Measurements from ENCODE around the gene SLC6A19. TPM values are rescaled to one million over a fixed set of nuclear protein-coding genes. Genes with fewer than 3 reads are reported as not detected.

Gene SLC6A19
- polyA plus RNA-seq, 2 donors = not detected

DNA sequence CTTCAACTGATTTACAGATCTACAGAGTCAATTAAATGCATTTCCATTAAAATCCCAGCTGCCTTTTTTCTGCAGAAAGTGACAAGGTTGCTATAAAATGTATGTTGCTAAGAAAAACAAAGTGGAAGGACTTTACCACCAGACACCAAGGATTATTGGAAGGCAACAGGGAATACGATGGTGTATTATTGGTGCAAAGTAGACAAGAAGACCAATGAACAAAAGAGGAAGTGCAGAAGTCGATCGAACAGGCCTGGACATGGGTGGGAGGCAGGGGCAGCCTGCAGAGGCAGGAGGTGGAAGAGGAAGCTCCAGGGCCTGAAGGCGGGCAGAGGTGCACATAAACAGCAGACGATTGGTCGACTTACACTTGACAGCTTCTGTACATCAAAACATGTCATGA, 10.6 kb upstream of the SLC6A19 start:
- no peaks in the 10 kb centered on the region for H3K36me3 ChIP-seq (ENCODE audit: control insufficient read depth in 2 of 2, insufficient read depth in 2 of 2, low read length in 1 of 2)
- 14 to 41% methylated on average over 6 of the region's 6 CpGs for whole genome bisulfite sequencing, 2 donors
- no peaks in the 10 kb centered on the region for H3K27me3 ChIP-seq (ENCODE audit: control insufficient read depth in 1 of 2, insufficient read depth in 2 of 2, low read length in 2 of 2)
- no peaks in the 10 kb centered on the region for H3K4me1 ChIP-seq (ENCODE audit: control insufficient read depth in 2 of 2, insufficient read depth in 2 of 2, low read length in 1 of 2)
- H3K9me3 ChIP-seq (ENCODE audit: control insufficient read depth in 2 of 2, insufficient read depth in 1 of 2, low read depth in 1 of 2, low read length in 1 of 2) = no peaks in the 10 kb centered on the region
- H3K27ac ChIP-seq (ENCODE audit: low read depth in 2 of 2, low read length in 1 of 2) = no peak overlapping the region
- H3K4me3 ChIP-seq (ENCODE audit: low read depth in 1 of 2, low read length in 2 of 2) = no peak overlapping the region

DNA sequence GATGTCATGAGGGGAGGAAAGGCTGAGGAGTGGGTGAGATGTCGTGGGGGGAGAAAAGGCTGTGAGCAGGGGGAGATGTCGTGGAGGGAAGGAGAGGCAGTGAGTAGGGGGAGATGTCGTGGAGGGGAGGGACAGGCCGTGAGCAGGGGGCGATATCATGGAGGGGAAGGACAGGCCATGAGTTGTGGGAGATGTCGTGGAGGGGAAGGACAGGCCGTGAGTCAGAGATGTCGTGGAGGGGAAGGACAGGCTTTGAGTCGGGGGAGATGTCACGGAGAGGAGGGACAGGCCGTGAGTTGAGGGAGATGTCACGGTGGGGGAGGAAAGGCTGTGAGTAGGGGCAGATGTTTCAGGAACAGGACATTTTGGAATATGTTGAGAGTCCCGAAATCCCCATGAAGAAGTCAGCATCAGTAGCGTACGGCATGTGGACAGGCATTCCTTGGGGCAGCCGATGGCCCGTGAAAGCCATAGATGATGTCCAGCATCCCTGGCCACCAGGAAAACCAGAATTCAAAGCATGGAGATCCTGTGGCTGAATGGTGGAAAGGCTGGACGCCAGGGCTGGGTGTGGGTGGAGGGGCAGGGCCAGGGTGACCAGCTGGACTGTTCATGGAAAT, 8.3 kb upstream of the SLC6A19 start:
- Histone ChIP-seq H3K4me3 (ENCODE audit: low read depth in 1 of 2, low read length in 2 of 2) (no peak overlapping the region), H3K9me3 (ENCODE audit: control insufficient read depth in 2 of 2, insufficient read depth in 1 of 2, low read depth in 1 of 2, low read length in 1 of 2) (no peaks in the 10 kb centered on the region), H3K36me3 (ENCODE audit: control insufficient read depth in 2 of 2, insufficient read depth in 2 of 2, low read length in 1 of 2) (no peaks in the 10 kb centered on the region), H3K4me1 (ENCODE audit: control insufficient read depth in 2 of 2, insufficient read depth in 2 of 2, low read length in 1 of 2) (no peaks in the 10 kb centered on the region), H3K27ac (ENCODE audit: low read depth in 2 of 2, low read length in 1 of 2) (no peak overlapping the region), H3K27me3 (ENCODE audit: control insufficient read depth in 1 of 2, insufficient read depth in 2 of 2, low read length in 2 of 2) (no peaks in the 10 kb centered on the region)
- WGBS, 2 donors = 72 to 75% methylated on average over 18 of the region's 18 CpGs

DNA sequence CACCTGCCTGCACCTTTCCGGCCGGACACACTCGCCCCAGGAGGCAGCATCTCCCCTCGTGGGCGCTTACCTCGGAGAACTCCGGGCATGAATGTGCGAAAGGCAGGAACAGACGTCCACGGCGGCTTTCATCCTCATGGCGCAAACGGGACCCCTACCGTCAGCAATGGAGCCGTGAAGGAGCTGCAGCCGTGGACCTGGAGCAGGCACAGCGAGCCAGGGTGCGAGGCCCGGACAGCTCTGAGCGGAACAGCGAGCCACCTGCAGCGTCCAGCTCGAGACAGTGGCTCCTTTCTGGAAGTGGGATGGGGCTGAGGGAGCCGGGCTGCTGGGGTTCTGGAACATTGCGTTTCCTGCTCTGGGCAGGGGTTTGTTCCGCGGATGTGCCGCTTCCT, 7.8 kb upstream of the SLC6A19 start:
- Histone ChIP-seq H3K27ac (ENCODE audit: low read depth in 2 of 2, low read length in 1 of 2) (no peak overlapping the region), H3K4me1 (ENCODE audit: control insufficient read depth in 2 of 2, insufficient read depth in 2 of 2, low read length in 1 of 2) (no peaks in the 10 kb centered on the region), H3K9me3 (ENCODE audit: control insufficient read depth in 2 of 2, insufficient read depth in 1 of 2, low read depth in 1 of 2, low read length in 1 of 2) (no peaks in the 10 kb centered on the region), H3K27me3 (ENCODE audit: control insufficient read depth in 1 of 2, insufficient read depth in 2 of 2, low read length in 2 of 2) (no peaks in the 10 kb centered on the region), H3K4me3 (ENCODE audit: low read depth in 1 of 2, low read length in 2 of 2) (no peak overlapping the region), H3K36me3 (ENCODE audit: control insufficient read depth in 2 of 2, insufficient read depth in 2 of 2, low read length in 1 of 2) (no peaks in the 10 kb centered on the region)
- WGBS, 2 donors = 80 to 81% methylated on average over 28 of the region's 28 CpGs

DNA sequence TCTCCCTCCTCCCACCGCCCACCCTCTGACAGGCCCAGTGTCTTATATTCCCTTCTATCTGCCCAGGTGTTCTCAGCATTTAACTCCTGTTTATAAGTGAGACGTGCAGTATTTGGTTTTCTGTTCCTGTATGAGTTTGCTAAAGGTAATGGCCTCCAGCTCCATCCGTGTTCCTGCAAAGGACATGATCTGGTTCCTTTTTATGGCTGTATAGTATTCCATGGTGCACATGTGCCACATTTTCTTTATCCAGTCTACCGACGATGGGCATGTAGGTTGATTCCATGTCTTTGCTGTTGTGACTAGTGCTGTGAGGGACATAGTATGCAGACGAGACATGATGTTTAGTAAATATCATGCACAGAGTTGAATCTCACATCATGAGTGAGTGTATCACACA, 7.0 kb upstream of the SLC6A19 start:
- H3K27me3 ChIP-seq (ENCODE audit: control insufficient read depth in 1 of 2, insufficient read depth in 2 of 2, low read length in 2 of 2) = no peaks in the 10 kb centered on the region
- 83 to 91% methylated on average over 6 of the region's 6 CpGs for WGBS, 2 donors
- H3K9me3 ChIP-seq (ENCODE audit: control insufficient read depth in 2 of 2, insufficient read depth in 1 of 2, low read depth in 1 of 2, low read length in 1 of 2) = no peaks in the 10 kb centered on the region
- no peak overlapping the region for H3K27ac ChIP-seq (ENCODE audit: low read depth in 2 of 2, low read length in 1 of 2)
- H3K4me3 ChIP-seq (ENCODE audit: low read depth in 1 of 2, low read length in 2 of 2) = no peak overlapping the region
- H3K36me3 ChIP-seq (ENCODE audit: control insufficient read depth in 2 of 2, insufficient read depth in 2 of 2, low read length in 1 of 2) = no peaks in the 10 kb centered on the region
- H3K4me1 ChIP-seq (ENCODE audit: control insufficient read depth in 2 of 2, insufficient read depth in 2 of 2, low read length in 1 of 2) = no peaks in the 10 kb centered on the region

- no peak overlapping the region for H3K4me3 ChIP-seq (ENCODE audit: low read depth in 1 of 2, low read length in 2 of 2)
- H3K27ac ChIP-seq (ENCODE audit: low read depth in 2 of 2, low read length in 1 of 2) = no peak overlapping the region
- H3K4me1 ChIP-seq (ENCODE audit: control insufficient read depth in 2 of 2, insufficient read depth in 2 of 2, low read length in 1 of 2) = no peaks in the 10 kb centered on the region
- 86 to 90% methylated on average over 5 of the region's 5 CpGs for WGBS, 2 donors
- H3K36me3 ChIP-seq (ENCODE audit: control insufficient read depth in 2 of 2, insufficient read depth in 2 of 2, low read length in 1 of 2) = no peaks in the 10 kb centered on the region
- H3K9me3 ChIP-seq (ENCODE audit: control insufficient read depth in 2 of 2, insufficient read depth in 1 of 2, low read depth in 1 of 2, low read length in 1 of 2) = no peaks in the 10 kb centered on the region
- no peaks in the 10 kb centered on the region for H3K27me3 ChIP-seq (ENCODE audit: control insufficient read depth in 1 of 2, insufficient read depth in 2 of 2, low read length in 2 of 2)
Observed at GRCh38 chr5:1195439-1195838, 6.0 kb upstream of the SLC6A19 start.

DNA sequence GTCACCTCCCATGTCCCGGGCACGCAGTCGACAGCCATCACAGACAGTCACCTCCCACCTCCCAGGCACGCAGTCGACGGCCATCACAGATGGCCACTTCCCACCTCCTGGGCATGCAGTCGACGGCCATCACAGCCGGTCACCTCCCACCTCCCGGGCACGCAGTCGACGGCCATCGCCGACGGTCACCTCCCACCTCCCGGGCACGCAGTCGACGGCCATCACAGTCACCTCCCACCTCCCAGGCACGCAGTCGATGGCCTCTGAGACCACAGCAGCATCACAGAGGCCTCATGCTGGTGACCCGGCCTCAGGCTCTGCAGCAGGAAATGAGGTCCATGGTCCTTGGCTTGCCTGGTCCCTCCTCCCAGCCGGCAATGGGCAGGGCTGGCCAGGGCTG, 5.5 kb upstream of the SLC6A19 start:
- no peaks in the 10 kb centered on the region for H3K9me3 ChIP-seq (ENCODE audit: control insufficient read depth in 2 of 2, insufficient read depth in 1 of 2, low read depth in 1 of 2, low read length in 1 of 2)
- 84 to 85% methylated on average over 24 of the region's 24 CpGs for WGBS, 2 donors
- H3K4me3 ChIP-seq (ENCODE audit: low read depth in 1 of 2, low read length in 2 of 2) = no peak overlapping the region
- no peaks in the 10 kb centered on the region for H3K36me3 ChIP-seq (ENCODE audit: control insufficient read depth in 2 of 2, insufficient read depth in 2 of 2, low read length in 1 of 2)
- H3K27me3 ChIP-seq (ENCODE audit: control insufficient read depth in 1 of 2, insufficient read depth in 2 of 2, low read length in 2 of 2) = no peaks in the 10 kb centered on the region
- no peak overlapping the region for H3K27ac ChIP-seq (ENCODE audit: low read depth in 2 of 2, low read length in 1 of 2)
- no peaks in the 10 kb centered on the region for H3K4me1 ChIP-seq (ENCODE audit: control insufficient read depth in 2 of 2, insufficient read depth in 2 of 2, low read length in 1 of 2)

DNA sequence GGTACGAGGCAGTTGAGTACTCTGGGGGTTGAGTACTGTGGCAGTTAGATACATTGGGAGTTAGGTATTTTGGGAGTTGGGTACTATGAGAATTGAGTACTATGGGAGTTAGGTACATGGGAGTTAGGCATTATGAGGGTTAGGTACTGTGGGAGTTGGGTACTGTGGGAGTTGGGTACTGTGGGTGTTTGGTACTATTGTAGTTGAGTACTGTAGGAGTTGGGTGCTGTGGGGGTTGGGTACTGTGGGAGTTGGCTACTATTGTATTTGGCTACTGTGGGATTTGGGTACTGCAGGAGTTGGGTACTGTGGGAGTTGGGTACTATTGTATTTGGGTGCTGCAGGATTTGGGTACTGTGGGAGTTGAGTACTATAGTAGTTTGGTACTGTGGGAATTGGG, 4.8 kb upstream of the SLC6A19 start:
- Histone ChIP-seq H3K36me3 (ENCODE audit: control insufficient read depth in 2 of 2, insufficient read depth in 2 of 2, low read length in 1 of 2) (no peaks in the 10 kb centered on the region), H3K27me3 (ENCODE audit: control insufficient read depth in 1 of 2, insufficient read depth in 2 of 2, low read length in 2 of 2) (no peaks in the 10 kb centered on the region), H3K4me3 (ENCODE audit: low read depth in 1 of 2, low read length in 2 of 2) (no peak overlapping the region), H3K4me1 (ENCODE audit: control insufficient read depth in 2 of 2, insufficient read depth in 2 of 2, low read length in 1 of 2) (no peaks in the 10 kb centered on the region), H3K27ac (ENCODE audit: low read depth in 2 of 2, low read length in 1 of 2) (no peak overlapping the region), H3K9me3 (ENCODE audit: control insufficient read depth in 2 of 2, insufficient read depth in 1 of 2, low read depth in 1 of 2, low read length in 1 of 2) (no peaks in the 10 kb centered on the region)
- WGBS, 2 donors = 73% methylated on average over 1 of the region's 1 CpG

GRCh38 chr5:1197876-1198666, 3.3 kb upstream of the SLC6A19 start:
- H3K36me3 ChIP-seq (ENCODE audit: control insufficient read depth in 2 of 2, insufficient read depth in 2 of 2, low read length in 1 of 2) = no peaks in the 10 kb centered on the region
- no peaks in the 10 kb centered on the region for H3K4me1 ChIP-seq (ENCODE audit: control insufficient read depth in 2 of 2, insufficient read depth in 2 of 2, low read length in 1 of 2)
- no peak overlapping the region for H3K27ac ChIP-seq (ENCODE audit: low read depth in 2 of 2, low read length in 1 of 2)
- no peak overlapping the region for H3K4me3 ChIP-seq (ENCODE audit: low read depth in 1 of 2, low read length in 2 of 2)
- H3K9me3 ChIP-seq (ENCODE audit: control insufficient read depth in 2 of 2, insufficient read depth in 1 of 2, low read depth in 1 of 2, low read length in 1 of 2) = no peaks in the 10 kb centered on the region
- H3K27me3 ChIP-seq (ENCODE audit: control insufficient read depth in 1 of 2, insufficient read depth in 2 of 2, low read length in 2 of 2) = no peaks in the 10 kb centered on the region
- WGBS, 2 donors = 80 to 82% methylated on average over 7 of the region's 7 CpGs

- Histone ChIP-seq H3K27ac (ENCODE audit: low read depth in 2 of 2, low read length in 1 of 2) (no peak overlapping the region), H3K27me3 (ENCODE audit: control insufficient read depth in 1 of 2, insufficient read depth in 2 of 2, low read length in 2 of 2) (no peaks in the 10 kb centered on the region)
Observed at GRCh38 chr5:1199340-1199648, 2.1 kb upstream of the SLC6A19 start.

More at GRCh38 chr5:1199340-1199648, 2.1 kb upstream of the SLC6A19 start:
- no peak overlapping the region for H3K4me3 ChIP-seq (ENCODE audit: low read depth in 1 of 2, low read length in 2 of 2)
- H3K9me3 ChIP-seq (ENCODE audit: control insufficient read depth in 2 of 2, insufficient read depth in 1 of 2, low read depth in 1 of 2, low read length in 1 of 2) = no peaks in the 10 kb centered on the region
- no peaks in the 10 kb centered on the region for H3K4me1 ChIP-seq (ENCODE audit: control insufficient read depth in 2 of 2, insufficient read depth in 2 of 2, low read length in 1 of 2)
- H3K36me3 ChIP-seq (ENCODE audit: control insufficient read depth in 2 of 2, insufficient read depth in 2 of 2, low read length in 1 of 2) = no peaks in the 10 kb centered on the region
